Measurements from ENCODE around the gene CSRP2. TPM values are rescaled to one million over a fixed set of nuclear protein-coding genes. Genes with fewer than 3 reads are reported as not detected.

Gene CSRP2
- total and polyA plus RNA-seq, 2 of the 8 experiments (the other 6 are each of a cell fraction or from before 2014, with no cell fraction given), result 149 to 227 TPM

- Histone ChIP-seq H3K14ac (ENCODE audit: insufficient read length) (no peak overlapping the region), H3K23ac (ENCODE audit: insufficient read length) (no peak overlapping the region), H2BK12ac (ENCODE audit: low read depth, low read length) (no peak overlapping the region), H3K4ac (replicated peaks; ENCODE audit: insufficient read length, low read depth, low read length) (no peak overlapping the region), H3K4me2 (ENCODE audit: insufficient read depth in 1 of 2, low read depth in 2 of 2, low read length in 2 of 2) (no peak overlapping the region), H3K9ac (replicated peaks in 1 of 4; ENCODE audit: extremely low read depth in 1 of 4, low read depth in 3 of 4, low read length in 3 of 4) (no peak overlapping the region), H3K4me3 (ENCODE audit: extremely low read depth in 1 of 4, insufficient read depth in 2 of 4, low read depth in 3 of 4, low read length in 4 of 4) (no peak overlapping the region), H3K27ac (ENCODE audit: low read depth, low read length) (no peak overlapping the region), H3K4me1 (replicated peaks in 1 of 4; ENCODE audit: control insufficient read depth in 3 of 4, insufficient read depth in 4 of 4, low read length in 3 of 4) (peaks cover 0 to 11% (median 10%) of the 10 kb centered on the region in 4 experiments; a peak in 6 of 7 replicates), H2BK15ac (ENCODE audit: low read length) (no peak overlapping the region), H2AFZ (ENCODE audit: low read length) (no peak overlapping the region), H2BK20ac (ENCODE audit: low read length) (no peak overlapping the region), H4K91ac (replicated peaks; ENCODE audit: insufficient read length, low read length) (no peak overlapping the region), H3K18ac (ENCODE audit: extremely low read depth, low read length) (no peak overlapping the region), H3K23me2 (ENCODE audit: low read depth, low read length) (no peaks in the 10 kb centered on the region), H3K9me3 (ENCODE audit: insufficient read depth in 2 of 2, low read depth in 1 of 2, low read length in 1 of 2) (no peaks in the 10 kb centered on the region), H2AK5ac (ENCODE audit: low read depth, low read length) (no peak overlapping the region), H2BK120ac (replicated peaks; ENCODE audit: low read depth, low read length) (no peak overlapping the region), H3K36me3 (ENCODE audit: control insufficient read depth in 2 of 4, insufficient read depth in 4 of 4, low read length in 3 of 4) (no peaks in the 10 kb centered on the region), H4K20me1 (replicated peaks in 1 of 2; ENCODE audit: control insufficient read depth in 1 of 2, insufficient read depth in 2 of 2, low read length in 2 of 2) (no peaks in the 10 kb centered on the region), H2BK5ac (ENCODE audit: low read depth, low read length) (no peak overlapping the region), H3K79me1 (ENCODE audit: low read depth, low read length) (no peaks in the 10 kb centered on the region), H4K8ac (ENCODE audit: extremely low read depth, insufficient read depth, low read length) (no peak overlapping the region), H3K79me2 (ENCODE audit: control insufficient read depth in 1 of 2, insufficient read depth in 2 of 2, low read length in 2 of 2) (no peaks in the 10 kb centered on the region), H4K5ac (ENCODE audit: insufficient read length, low read depth, low read length) (no peak overlapping the region), H3K27me3 (replicated peaks in 1 of 4; ENCODE audit: control insufficient read depth in 3 of 4, extremely low read depth in 1 of 4, insufficient read depth in 3 of 4, low read length in 3 of 4) (no peaks in the 10 kb centered on the region), H3K56ac (replicated peaks; ENCODE audit: insufficient read length, low read depth, low read length) (no peak overlapping the region)
- ChIA-PET CTCF (ENCODE audit: partially characterized antibody) (interaction anchor here (0.9 to 2.3 kb wide), 2 partner anchors 13 to 21 kb away, joined by 3 to 8 read pairs; no protein-coding TSS in a partner anchor), POLR2A (ENCODE audit: partially characterized antibody) (interaction anchor here (1.5 kb wide), 1 partner anchor 9 kb away, joined by 3 read pairs; no protein-coding TSS in a partner anchor)
- no peak for DNase-seq (ENCODE audit: low read depth in 1 of 2, low spot score in 2 of 2)
- FAIRE-seq, result no peak
- TF ChIP-seq CTBP2 (IDR thresholded peaks at IDR 0.05; ENCODE audit: borderline replicate concordance, insufficient read depth, insufficient read length, low read length) (no peak), MAX (IDR thresholded peaks at IDR 0.05) (no peak), EZH2 (IDR thresholded peaks at IDR 0.05; ENCODE audit: low read depth, low read length, severe bottlenecking) (no peak), BACH1 (IDR thresholded peaks at IDR 0.05; ENCODE audit: low read length) (no peak)
These were observed 37.3 kb upstream of the CSRP2 start for GRCh38 chr12:76916170-76916540.

Measured in H1 (cell line).